IgD-negative memory B cell (primary cell): ENCODE data around the gene VGF. TPM values are rescaled to one million over a fixed set of nuclear protein-coding genes. Genes with fewer than 3 reads are reported as not detected.
"Not testable (repeated sequence)": the region's sequence is repeated elsewhere in the genome, so short reads cannot be mapped to it uniquely, and the experiment has no call there.

Experiments
- H3K27ac Mint-ChIP-seq, 3 donors: one replicate each; pipeline ENCODE4 v1.8.0; 2020 to 2022; ENCODE audit warnings: mild to moderate bottlenecking in 3 of 3, mixed read lengths in 3 of 3, moderate library complexity in 1 of 3
- H3K27me3 Mint-ChIP-seq: one replicate; pipeline ENCODE4 v1.8.0; 2021; ENCODE audit warnings: mixed read lengths
- H3K36me3 Mint-ChIP-seq: one replicate; pipeline ENCODE4 v1.8.0; 2020; ENCODE audit warnings: mild to moderate bottlenecking, mixed read lengths
- H3K4me1 Mint-ChIP-seq, 3 donors: one replicate each; pipeline ENCODE4 v1.8.0; 2020 to 2022; ENCODE audit warnings: mixed read lengths in 3 of 3, mild to moderate bottlenecking in 1 of 3
- H3K4me3 Mint-ChIP-seq, 4 donors: one replicate each; pipeline ENCODE4 v1.8.0; 2020 to 2022; ENCODE audit warnings: mild to moderate bottlenecking in 4 of 4, mixed read lengths in 4 of 4, moderate library complexity in 3 of 4
- H3K9me3 Mint-ChIP-seq, 3 donors: one replicate each; pipeline ENCODE4 v1.8.0; 2020 to 2021; ENCODE audit warnings: mixed read lengths in 3 of 3, mild to moderate bottlenecking in 1 of 3
- polyA plus RNA-seq: library from polyadenylated mRNA; unstranded; fragments of 300-500 nt; fragmentation: Illumina TruSeq; gene quantifications from one replicate; pipeline ENCODE4 v1.2.3, GENCODE V29; 2021

VGF gene
- polyA plus RNA-seq, 1 donor from 2014 or later: not detected

DNA sequence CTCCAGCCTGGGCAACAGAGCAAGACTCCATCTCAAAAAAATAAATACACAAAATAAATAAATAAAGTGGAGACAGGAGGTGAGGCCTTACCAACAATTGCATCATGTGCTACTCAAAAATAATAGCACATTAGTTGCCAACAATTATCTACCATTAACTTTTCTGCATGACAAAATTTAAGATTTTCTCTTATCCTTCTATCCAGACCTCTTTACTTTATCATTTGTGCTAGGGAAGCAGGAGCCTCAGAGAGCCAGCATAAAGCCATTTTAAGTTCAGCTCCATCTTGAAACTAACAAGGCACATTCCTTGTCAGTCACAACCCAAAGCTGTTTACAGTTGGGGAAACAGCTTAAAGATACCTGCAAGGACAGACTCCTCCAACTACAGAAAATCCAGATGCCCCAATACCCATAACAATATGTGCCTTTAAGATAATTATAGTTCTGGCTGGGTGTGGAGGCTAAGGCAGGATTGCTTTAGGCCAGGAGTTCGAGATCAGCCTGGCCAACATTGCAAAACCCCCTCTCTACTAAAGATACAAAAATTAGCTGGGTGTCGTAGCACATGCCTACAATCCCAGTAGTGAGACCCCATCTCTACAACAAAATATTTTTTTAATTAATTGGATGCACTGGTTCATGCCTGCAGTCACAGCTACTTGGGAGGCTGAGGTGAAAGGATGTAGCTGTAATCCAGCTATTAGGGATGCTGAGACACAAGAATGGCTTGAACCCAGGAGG, 13.3 kb downstream of the VGF start:
- H3K9me3 Mint-ChIP-seq: no peaks in the 10 kb centered on the region
- H3K36me3 Mint-ChIP-seq: peaks cover 2% of the 10 kb centered on the region
- H3K4me3 Mint-ChIP-seq: peak overlapping the region in 1 of 4 donors; percentile 77
- peak overlapping the region in 1 of 3 donors; percentile 67 for H3K27ac Mint-ChIP-seq
- H3K4me1 Mint-ChIP-seq: peaks cover 7 to 12% (median 8%) of the 10 kb centered on the region in 3 donors
- H3K27me3 Mint-ChIP-seq: peaks cover 9% of the 10 kb centered on the region

DNA sequence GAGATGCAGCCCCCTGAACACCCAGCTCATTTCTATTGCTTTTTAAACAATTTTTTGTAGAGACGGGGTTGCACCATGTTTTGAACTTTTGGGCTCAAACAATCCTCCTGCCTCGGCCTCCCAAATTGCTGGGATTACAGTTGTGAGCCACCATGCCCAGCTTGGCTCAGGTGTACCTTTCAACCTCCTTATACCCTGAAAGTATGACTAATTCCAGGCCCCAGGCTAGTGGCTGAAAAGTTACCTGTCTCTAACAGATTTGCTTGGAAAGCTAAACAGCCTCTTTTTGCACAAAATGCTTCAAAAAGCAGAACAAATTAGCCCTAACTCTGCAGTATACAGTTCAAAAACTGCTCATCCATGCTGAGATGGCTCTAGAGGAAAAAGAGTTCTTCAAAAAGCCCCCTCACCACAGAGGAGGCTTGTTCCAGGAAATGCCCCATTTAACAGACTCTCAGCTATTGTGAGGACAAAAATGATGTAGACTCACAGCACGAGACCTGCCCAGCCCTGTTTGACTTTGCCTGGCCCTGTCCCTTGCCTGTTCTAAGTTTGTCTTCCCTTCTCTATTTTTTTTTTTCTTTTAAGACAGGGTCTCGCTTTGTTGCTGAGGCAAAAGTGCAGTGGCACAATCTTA, 24.5 kb downstream of the VGF start:
- no peak overlapping the region for H3K4me3 Mint-ChIP-seq
- H3K9me3 Mint-ChIP-seq: no peaks in the 10 kb centered on the region
- H3K4me1 Mint-ChIP-seq: peaks cover 0 to 4% (median 3%) of the 10 kb centered on the region in 3 donors
- H3K27me3 Mint-ChIP-seq: peaks cover 14% of the 10 kb centered on the region
- no peak overlapping the region for H3K27ac Mint-ChIP-seq
- H3K36me3 Mint-ChIP-seq: no peaks in the 10 kb centered on the region

DNA sequence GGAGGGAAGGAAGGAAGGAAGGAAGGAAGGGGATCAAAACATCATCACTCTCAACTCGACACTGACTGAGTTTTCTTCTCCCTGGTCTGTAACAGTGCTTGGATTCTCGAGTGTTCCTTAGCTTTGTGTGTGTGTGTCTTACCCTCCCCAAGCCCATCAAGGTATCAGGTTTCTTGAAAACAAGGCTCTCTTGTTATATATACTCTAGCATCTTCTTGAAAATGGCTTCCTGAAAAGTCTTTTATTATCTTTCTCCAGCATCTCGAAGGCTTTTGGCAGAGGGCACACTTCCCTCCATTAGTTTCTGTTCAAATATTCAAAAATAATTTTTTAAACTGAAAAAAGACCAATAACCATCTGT, 25.1 kb downstream of the VGF start:
- peaks cover 0 to 4% (median 3%) of the 10 kb centered on the region in 3 donors for H3K4me1 Mint-ChIP-seq
- H3K27ac Mint-ChIP-seq: no peak overlapping the region
- no peaks in the 10 kb centered on the region for H3K36me3 Mint-ChIP-seq
- peaks cover 17% of the 10 kb centered on the region for H3K27me3 Mint-ChIP-seq
- no peaks in the 10 kb centered on the region for H3K9me3 Mint-ChIP-seq
- H3K4me3 Mint-ChIP-seq: no peak overlapping the region

DNA sequence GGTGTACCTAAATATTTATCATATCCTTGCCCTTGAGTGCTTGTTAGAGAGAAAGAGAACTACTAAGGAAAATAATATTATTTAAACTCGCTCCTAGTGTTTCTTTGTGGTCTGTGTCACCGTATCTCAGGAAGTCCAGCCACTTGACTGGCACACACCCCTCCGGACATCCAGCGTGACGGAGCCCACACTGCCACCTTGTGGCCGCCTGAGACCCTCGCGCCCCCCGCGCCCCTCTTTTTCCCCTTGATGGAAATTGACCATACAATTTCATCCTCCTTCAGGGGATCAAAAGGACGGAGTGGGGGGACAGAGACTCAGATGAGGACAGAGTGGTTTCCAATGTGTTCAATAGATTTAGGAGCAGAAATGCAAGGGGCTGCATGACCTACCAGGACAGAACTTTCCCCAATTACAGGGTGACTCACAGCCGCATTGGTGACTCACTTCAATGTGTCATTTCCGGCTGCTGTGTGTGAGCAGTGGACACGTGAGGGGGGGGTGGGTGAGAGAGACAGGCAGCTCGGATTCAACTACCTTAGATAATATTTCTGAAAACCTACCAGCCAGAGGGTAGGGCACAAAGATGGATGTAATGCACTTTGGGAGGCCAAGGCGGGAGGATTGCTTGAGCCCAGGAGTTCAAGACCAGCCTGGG, 27.0 kb downstream of the VGF start:
- Mint-ChIP-seq H3K27ac (peak overlapping the region in 2 of 3 donors; percentile 71 to 83), H3K27me3 (peaks cover 28% of the 10 kb centered on the region), H3K4me3 (peak overlapping the region in 1 of 4 donors; percentile 49), H3K4me1 (peaks cover 0 to 2% (median 1%) of the 10 kb centered on the region in 3 donors), H3K36me3 (no peaks in the 10 kb centered on the region), H3K9me3 (no peaks in the 10 kb centered on the region)

DNA sequence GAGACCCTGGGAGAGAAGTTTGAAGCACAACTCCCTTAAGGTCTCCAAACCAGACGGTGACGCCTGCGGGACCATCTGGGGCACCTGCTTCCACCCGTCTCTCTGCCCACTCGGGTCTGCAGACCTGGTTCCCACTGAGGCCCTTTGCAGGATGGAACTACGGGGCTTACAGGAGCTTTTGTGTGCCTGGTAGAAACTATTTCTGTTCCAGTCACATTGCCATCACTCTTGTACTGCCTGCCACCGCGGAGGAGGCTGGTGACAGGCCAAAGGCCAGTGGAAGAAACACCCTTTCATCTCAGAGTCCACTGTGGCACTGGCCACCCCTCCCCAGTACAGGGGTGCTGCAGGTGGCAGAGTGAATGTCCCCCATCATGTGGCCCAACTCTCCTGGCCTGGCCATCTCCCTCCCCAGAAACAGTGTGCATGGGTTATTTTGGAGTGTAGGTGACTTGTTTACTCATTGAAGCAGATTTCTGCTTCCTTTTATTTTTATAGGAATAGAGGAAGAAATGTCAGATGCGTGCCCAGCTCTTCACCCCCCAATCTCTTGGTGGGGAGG, 27.6 kb downstream of the VGF start:
- Mint-ChIP-seq H3K27me3 (peaks cover 32% of the 10 kb centered on the region), H3K4me1 (peaks cover 0 to 2% (median 1%) of the 10 kb centered on the region in 3 donors), H3K27ac (peak overlapping the region in 1 of 3 donors; percentile 71), H3K36me3 (no peaks in the 10 kb centered on the region), H3K9me3 (no peaks in the 10 kb centered on the region), H3K4me3 (peak overlapping the region in 1 of 4 donors; percentile 49)

DNA sequence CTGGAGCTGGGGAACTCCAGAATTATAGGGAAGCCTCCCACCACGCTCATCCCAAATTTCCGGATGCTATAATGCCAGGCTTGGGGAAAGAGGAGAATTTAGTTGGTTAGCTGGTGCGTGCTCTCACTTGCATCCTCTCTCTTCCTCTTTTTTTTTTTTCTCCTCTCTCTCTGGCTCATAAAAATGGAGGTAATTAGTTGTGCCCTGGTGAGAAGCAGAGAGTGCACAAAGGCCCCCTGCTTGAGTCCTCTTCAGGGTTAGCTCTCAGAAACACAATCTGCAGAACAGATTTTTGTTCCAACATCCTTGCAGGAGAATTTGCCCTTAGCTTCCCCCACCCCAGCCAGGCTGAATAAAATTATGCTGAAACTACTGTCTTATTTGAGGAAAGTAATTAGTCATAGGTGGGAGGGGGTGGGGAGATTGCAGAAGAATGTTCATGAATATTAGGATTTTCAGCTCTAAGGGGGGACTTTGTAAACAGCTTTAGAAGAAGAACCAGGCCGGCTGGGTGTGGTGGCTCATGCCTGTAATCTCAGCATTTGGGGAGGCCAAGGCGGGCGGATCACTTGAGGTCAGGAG, 30.9 kb downstream of the VGF start:
- Mint-ChIP-seq H3K27ac (no peak overlapping the region), H3K4me1 (peaks cover 0 to 1% (median 0%) of the 10 kb centered on the region in 3 donors)

DNA sequence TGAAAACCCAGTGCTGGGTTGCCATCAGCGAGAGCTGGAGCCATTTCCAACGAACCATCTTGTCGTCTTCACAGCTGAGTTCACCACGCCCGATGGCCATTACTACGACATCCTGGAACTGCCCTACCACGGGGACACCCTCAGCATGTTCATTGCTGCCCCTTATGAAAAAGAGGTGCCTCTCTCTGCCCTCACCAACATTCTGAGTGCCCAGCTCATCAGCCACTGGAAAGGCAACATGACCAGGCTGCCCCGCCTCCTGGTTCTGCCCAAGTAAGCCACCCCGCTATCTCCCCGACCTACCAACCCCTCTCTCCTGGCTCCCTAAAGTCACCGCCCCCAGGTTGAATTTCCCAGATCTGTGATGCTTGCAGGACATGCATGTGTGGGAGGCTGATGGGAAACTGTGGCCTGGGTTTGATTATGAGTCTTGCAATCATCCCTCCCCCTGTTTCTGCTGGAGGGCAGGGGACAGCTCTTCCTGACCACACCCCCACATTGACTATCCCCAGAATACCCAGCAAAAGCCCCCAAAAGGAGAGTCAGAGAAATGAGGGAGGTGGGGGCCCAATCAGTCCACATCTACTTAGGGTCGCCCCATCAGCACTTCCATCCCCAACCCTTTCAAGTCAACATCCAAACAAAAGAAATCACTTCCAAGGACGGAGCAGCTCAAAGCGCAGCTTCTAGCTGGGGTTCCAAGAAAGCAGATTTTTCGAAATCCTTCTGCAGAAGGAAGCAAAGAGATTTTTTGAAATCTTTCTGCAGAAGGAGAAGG, 31.6 kb downstream of the VGF start:
- peaks cover 0 to 1% (median 0%) of the 10 kb centered on the region in 3 donors for H3K4me1 Mint-ChIP-seq
- no peaks in the 10 kb centered on the region for H3K9me3 Mint-ChIP-seq
- H3K4me3 Mint-ChIP-seq: no peak overlapping the region
- H3K27ac Mint-ChIP-seq: peak overlapping the region in 1 of 3 donors; percentile 43
- peaks cover 38% of the 10 kb centered on the region for H3K27me3 Mint-ChIP-seq
- H3K36me3 Mint-ChIP-seq: no peaks in the 10 kb centered on the region

More for the DNA sequence above, 30.9 kb downstream of the VGF start:
- H3K27me3 Mint-ChIP-seq: peaks cover 38% of the 10 kb centered on the region
- H3K36me3 Mint-ChIP-seq: no peaks in the 10 kb centered on the region
- no peak overlapping the region for H3K4me3 Mint-ChIP-seq
- H3K9me3 Mint-ChIP-seq: no peaks in the 10 kb centered on the region

DNA sequence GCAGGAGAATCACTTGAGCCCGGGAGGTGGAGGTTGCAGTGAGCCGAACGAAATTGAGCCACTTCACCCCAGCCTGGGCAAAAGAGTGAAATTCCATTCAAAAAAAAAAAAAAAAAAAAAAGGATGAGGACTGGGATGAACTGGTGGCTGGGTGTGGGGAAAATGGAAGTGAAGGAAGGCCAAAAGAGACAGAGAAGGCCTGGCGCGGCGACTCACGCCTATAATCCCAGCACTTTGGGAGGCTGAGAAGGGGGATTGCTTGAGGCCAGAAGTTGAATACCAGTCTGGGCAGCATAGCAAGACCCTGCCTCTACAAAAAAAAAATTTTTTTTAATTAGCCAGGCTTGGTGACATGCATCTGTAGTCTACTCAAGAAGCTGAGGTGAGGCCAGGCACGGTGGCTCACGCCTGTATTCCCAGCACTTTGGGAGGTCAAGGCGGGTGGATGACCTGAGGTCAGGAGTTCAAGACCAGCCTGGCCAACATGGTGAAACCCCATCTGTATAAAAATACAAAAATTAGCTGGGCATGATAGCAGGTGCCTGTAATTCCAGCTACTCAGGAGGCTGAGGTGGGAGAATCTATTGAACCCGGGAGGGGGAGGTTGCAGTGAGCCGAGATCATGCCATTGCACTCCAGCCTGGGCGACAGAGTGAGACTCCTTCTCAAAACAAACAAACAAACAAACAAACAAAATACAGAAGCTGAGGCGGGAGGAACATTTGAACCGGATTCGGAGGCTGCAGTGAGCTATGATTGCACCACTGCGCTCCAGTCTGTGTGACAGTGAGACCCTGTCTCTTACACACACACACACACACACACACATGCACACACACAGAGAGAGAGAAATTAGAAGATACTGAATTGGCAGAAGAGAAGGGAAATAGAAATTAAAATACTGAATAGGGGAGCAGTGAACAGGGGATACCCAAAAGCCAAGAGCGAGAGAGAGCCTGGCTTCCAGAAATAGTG, 32.5 kb downstream of the VGF start:
- peak overlapping the region in 1 of 3 donors; percentile 43 for H3K27ac Mint-ChIP-seq
- H3K9me3 Mint-ChIP-seq, H3K36me3 Mint-ChIP-seq, H3K4me3 Mint-ChIP-seq, H3K4me1 Mint-ChIP-seq: not testable (repeated sequence)
- peaks cover 42% of the 10 kb centered on the region for H3K27me3 Mint-ChIP-seq

DNA sequence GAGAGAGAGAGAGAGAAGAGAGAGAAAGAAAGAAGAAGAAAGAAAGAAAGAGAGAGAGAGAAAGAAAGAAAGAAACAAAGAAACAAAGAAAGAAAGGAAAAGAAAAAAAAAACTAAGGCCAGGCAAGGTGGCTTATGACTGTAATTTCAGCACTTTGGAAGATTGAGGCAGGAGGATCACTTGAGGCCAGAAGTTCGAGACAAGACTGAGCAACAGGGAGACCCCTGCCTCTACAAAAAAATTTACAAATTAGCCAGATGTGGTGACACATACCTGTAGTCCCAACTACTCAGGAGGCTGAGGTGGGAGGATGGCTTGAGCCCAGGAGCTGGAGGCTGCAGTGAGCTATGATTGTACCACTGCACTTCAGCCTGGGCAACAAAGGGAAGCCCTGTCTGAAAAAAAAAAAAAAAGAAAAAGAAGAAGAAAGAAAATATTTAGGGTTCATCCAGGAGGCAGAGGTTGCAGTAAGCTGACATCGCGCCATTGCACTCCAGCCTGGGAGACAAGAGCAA, 35.7 kb downstream of the VGF start:
- Mint-ChIP-seq H3K9me3 (no peaks in the 10 kb centered on the region), H3K4me1 (peaks cover 12 to 15% (median 13%) of the 10 kb centered on the region in 3 donors), H3K27me3 (peaks cover 41% of the 10 kb centered on the region), H3K36me3 (no peaks in the 10 kb centered on the region), H3K4me3 (no peak overlapping the region), H3K27ac (peak overlapping the region in 1 of 3 donors; percentile 9)

DNA sequence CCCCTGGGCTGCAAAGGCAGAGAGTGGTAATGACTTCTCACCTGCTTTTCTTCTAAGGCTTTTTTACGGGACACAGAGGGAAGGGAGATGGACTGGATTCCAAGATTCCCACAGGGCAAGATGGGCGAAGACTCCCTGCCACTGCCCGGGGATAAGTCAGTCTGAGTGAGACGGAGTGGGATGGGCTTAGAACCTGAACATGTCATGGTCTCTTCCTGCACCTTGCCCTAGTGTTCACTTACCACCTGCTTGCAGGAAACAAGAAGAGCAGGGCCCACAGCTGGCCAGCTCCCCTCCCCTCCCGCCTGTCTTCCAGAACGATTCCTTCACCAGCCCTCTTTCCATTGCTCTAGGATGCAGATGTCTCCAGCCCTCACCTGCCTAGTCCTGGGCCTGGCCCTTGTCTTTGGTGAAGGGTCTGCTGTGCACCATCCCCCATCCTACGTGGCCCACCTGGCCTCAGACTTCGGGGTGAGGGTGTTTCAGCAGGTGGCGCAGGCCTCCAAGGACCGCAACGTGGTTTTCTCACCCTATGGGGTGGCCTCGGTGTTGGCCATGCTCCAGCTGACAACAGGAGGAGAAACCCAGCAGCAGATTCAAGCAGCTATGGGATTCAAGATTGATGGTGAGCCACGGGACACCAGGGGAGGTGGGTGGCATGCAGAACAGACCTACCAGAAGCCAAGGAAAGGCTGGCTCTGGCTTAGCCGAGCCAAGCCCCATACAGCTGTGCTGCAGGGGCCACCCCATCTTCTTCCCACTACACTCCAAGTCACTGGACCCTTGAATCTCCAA, 37.1 kb downstream of the VGF start:
- H3K4me3 Mint-ChIP-seq: no peak overlapping the region
- H3K4me1 Mint-ChIP-seq: peaks cover 12 to 15% (median 13%) of the 10 kb centered on the region in 3 donors
- no peaks in the 10 kb centered on the region for H3K36me3 Mint-ChIP-seq
- no peaks in the 10 kb centered on the region for H3K9me3 Mint-ChIP-seq
- peaks cover 34% of the 10 kb centered on the region for H3K27me3 Mint-ChIP-seq
- peak overlapping the region in 1 of 3 donors; percentile 57 for H3K27ac Mint-ChIP-seq

DNA sequence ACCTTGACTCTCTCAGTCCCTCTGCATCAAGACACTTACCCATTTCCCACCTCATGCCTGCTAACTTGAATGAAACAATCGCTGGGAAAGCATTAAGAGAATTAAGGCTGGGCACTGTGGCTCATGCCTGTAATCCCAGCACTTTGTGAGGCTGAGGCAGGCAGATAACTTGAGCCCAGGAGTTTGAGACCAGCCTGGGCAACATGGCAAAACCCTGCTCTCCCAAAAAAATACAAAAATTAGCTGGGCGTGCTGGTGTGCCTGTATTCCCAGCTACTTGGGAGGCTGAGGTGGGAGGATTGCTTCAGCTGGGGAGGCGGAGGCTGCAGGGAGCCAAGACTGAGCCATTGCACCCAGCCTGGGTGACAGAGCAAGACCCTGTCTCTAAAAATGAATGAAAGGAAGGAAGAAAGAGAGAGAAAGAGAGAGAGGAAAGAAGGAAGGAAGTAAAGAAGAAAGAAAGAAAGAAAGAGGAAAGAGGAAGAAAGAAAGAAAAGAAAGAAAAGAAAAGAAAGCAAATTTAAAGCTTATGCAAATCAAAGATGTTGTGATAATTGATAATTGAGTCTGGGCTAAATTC, 37.8 kb downstream of the VGF start:
- H3K27ac Mint-ChIP-seq: peak overlapping the region; percentile 2 to 57 (median 14)
- H3K27me3 Mint-ChIP-seq: peaks cover 32% of the 10 kb centered on the region
- H3K36me3 Mint-ChIP-seq: no peaks in the 10 kb centered on the region
- no peaks in the 10 kb centered on the region for H3K9me3 Mint-ChIP-seq
- peak overlapping the region in 2 of 4 donors; percentile 52 to 69 for H3K4me3 Mint-ChIP-seq
- peaks cover 13 to 15% (median 13%) of the 10 kb centered on the region in 3 donors for H3K4me1 Mint-ChIP-seq
